Endometrial microvascular endothelial cells (primary cell): Measurements from ENCODE around the gene IL17B. TPM values are rescaled to one million over a fixed set of nuclear protein-coding genes. Genes with fewer than 3 reads are reported as not detected.
"Not testable (repeated sequence)": the region's sequence is repeated elsewhere in the genome, so short reads cannot be mapped to it uniquely, and the experiment has no call there.

ENCODE experiments used
- in situ Hi-C: cut with HindIII; loops from 2 replicates; pipeline ENCODE4 v1.10.0; 2017; ENCODE audit warnings: low sequenced_read_pairs, low pct_unique_long_range_greater_than_20kb; ENCODE audit errors: inconsistent ontology term
- total RNA-seq: library from RNA; depleted of rRNA; stranded (reverse); fragments of >200 nt; gene quantifications from one replicate; pipeline ENCODE4 v1.2.3, GENCODE V29; 2015; ENCODE audit errors: inconsistent ontology term

IL17B gene
- total RNA-seq, 1 donor from 2014 or later = not detected

DNA sequence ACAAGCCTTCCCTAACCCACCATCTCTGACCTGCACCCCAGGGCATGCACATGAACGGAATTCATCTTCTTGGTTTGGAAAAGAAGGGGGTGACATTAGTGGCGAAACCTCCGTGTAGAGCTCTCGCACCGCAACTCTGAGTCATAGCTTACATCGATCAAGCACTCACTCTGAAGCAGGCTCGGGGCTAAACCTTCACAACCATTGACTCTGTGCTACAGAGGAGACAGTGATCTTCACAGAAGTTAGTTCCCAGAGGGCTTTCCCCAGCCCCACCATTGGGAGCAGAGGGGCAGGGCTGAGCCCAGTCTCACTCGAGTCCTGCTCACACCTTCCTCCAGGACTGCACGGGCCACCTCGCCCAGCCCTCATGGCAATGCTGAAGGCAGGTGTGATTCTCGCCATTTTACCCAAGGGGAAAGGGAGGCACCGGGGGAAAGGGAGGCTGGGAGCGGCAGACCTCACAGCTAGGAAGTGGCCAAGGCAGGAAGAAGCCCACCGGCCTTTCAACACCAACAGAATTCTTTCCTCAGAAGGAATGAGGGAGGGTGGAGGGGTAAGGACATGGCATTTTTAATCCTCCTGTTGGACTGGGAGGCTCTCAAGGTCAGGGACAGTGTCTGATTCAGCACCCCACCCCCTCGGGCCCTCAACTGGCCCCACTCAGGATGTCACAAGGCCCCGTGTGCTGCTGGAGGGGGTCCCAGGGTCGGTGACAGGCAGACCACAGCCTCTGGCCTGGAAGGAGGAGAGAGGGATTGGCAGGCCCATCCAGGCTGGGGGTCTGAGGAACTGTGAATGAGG lies 25.9 kb upstream of the IL17B start:
- in situ Hi-C loops = no loop called here

DNA sequence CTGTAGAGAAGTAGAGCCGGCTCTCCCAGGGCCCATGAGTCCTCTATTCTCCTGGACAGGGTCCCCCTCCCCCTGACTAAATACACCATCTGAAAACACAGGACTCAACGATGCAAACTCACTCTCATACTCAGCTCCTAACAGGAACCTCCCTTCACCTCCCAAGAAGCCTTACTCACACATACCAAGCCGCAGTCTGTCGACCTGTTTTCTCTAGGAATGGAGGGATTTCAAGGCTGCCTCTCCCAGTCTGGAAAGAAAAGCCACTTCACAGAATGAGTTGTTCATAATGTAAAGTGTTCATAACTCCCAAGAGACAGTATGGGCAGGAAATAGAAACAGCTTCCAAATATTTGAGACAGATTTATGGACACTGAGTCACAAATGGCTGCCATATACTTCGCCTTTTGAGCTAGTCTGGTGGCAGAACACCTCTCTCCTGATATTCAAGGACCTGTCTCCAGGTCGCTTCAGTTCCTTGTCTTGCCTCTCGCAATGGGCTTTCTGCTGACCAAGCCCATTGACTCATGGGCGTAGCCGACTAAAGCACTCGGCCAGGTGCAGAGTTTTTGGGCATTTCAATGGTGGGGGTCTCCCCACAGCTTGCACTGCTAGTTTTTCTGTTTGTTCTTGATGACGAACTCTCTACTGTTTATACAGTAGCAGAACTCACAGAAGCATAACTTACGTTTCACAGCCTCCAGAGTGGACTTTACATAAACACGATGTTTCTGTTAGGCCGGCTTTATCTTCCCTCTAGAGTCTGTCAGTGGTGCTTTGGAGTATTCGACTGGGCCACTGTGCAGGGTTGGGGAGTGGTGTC lies 25.0 kb upstream of the IL17B start:
- in situ Hi-C loops = no loop called here

DNA sequence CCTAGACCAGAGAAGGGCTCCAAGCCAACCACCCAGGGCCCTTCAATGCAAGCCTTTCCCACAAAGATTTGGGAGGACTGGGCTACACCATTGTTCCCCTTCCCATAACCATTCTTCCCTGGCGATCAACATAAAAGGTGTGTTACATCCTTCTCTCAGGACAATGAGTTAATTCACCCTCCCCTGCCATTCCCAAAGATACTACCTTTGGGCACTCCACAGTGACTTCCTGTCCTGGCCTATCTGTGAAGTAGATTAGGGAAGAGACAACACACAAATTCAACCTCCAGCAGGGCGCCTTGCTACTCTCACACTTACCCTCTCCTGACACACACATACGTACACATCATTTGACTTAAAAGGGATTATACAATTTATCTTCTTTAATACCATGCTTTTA lies 23.2 kb upstream of the IL17B start:
- in situ Hi-C loops = no loop called here

DNA sequence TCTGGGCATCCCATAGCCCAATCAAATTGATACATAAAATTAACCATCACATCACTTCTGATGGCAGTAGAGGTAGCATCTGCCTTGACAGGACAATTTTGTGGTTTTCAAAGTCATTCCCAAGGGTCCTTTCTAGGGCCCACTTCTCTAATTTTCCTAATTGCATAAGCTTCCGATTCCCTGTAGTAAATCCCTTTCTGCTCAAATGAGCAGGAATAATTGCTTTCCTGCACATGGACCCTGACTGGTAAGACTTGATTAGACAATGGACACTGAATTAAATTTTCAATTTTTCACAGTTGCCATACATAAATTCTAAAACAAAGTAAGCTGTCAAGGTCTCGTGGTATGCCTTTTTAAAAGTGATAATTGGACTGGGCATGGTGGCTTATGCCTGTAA lies 22.0 kb upstream of the IL17B start:
- in situ Hi-C loops = no loop called here

DNA sequence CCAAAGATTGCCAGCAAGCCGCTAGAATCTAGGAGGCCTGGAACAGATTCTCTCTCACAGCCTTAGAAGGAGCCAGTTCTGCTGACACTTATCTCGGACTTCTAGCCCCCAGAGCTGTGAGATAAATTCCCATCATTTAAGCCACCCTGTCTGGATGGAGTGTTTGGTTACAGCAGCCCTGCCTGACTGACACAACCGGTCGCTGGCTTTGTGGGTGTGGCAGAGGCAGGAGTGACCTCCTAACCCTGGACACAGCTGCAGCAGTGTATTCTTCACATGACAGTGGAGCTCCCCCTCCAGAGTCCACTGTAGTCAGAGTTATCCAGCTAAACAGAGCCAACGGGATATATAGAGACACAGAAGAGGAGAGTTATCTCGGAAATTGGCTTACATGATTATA lies 21.2 kb upstream of the IL17B start:
- in situ Hi-C loops = no loop called here

- in situ Hi-C loops = no loop called here
Measured at GRCh38 chr5:149399775-149400174, 20.7 kb upstream of the IL17B start.

DNA sequence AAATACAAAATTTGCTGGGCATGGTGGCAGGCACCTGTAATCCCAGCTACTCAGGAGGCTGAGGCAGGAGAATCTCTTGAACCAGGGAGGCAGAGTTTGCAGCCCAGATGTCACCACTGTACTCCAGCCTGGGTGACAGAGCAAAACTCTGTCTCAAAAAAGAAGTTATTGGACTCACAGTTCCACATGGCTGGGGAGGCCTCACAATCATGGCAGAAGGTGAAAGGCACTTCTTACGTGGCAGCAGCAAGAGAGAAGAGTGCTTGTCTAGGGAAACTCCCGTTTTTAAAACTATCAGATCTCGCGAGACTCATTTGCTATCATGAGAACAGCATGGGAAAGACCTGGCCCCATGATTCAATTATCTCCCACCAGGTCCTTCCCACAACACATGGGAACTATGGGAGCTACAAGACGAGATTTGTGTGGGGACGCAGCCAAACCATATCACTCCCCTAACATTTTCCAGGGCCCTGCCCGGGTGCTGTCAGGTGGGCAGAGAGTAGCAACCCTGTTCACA lies 19.7 kb upstream of the IL17B start:
- in situ Hi-C loops = not testable (repeated sequence)

DNA sequence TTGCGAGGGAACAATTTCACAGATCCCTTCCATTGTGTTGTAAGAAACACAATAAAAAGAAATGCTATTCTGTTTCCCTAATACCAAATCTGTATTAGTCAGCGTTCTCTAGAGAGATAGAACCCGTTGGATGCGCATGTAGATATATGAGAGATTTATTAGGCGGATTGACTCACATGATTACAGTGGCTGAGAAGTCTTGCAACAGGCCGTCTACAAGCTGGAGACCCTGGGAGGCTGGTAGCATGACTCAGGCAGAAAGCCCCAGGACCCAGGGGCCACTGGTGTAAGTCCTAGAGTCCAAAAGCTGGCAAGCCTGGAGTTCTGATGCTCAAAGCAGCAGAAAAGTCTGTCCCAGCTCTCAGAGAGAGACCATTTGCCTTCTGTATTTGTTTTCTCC lies 18.4 kb upstream of the IL17B start:
- in situ Hi-C loops = no loop called here

- in situ Hi-C loops = not testable (repeated sequence)
Measured at GRCh38 chr5:149394996-149395395, 15.9 kb upstream of the IL17B start.

DNA sequence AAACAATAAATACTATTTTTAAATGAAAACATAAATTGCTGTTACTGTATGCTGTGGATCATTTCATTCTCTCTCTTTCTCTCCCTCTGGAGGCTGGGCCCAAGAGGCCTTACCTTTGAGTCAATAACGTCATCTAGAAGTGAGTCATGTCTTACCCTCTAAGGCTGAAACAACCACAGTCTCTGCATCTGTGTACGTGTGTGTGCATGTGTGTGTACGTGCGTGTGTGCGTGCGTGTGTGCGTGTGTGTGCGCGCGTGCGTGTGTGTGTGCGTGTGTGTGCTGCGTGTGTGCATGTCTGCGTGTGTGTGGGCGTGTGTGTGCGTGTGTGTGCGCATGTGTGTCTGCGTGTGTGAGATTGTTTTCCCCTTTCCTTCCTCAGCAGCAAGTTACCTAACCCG lies 13.6 kb upstream of the IL17B start:
- in situ Hi-C loops = no loop called here

DNA sequence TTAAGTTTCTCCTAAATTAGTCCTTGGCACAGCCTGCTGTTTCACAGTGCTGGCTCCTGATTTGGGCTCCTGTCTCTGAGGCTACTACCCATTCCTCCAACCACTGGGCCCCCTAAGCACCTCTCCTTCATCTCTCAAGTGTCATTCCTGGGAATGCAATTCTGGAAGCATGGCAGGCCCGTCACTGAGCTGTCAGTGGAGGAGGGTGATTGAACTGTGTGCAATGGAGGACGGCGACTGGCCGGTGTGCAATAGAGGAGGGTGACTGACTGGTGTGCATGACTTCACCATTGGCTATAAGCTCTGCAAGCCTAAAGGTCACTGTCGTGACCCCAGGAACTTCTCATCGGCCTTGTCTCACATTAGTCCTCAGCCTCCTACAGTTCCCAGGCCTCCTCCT lies 12.4 kb upstream of the IL17B start:
- in situ Hi-C loops = no loop called here

DNA sequence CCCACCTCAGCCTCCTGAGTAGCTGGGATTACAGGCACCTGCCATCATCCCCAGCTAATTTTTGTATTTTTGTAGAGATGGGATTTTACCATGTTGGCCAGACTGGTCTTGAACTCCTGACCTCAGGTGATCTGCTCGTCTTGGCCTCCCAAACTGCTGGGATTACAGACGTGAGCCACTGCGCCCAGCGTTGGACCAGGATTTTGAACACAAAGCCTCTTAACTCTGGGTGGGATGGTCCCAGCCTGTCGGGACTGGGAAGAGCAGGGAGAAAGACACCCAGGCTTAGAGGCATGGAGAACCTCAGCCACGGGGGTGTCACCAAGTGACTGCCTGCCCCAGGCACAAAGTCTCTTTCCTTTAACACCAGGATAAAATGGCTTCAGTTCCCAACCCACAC lies 12.0 kb upstream of the IL17B start:
- in situ Hi-C loops = not testable (repeated sequence)

GRCh38 chr5:149389552-149390495 lies 10.7 kb upstream of the IL17B start:
- in situ Hi-C loops = no loop called here

- in situ Hi-C loops = no loop called here
Measured at GRCh38 chr5:149388498-149389190, 9.6 kb upstream of the IL17B start.

DNA sequence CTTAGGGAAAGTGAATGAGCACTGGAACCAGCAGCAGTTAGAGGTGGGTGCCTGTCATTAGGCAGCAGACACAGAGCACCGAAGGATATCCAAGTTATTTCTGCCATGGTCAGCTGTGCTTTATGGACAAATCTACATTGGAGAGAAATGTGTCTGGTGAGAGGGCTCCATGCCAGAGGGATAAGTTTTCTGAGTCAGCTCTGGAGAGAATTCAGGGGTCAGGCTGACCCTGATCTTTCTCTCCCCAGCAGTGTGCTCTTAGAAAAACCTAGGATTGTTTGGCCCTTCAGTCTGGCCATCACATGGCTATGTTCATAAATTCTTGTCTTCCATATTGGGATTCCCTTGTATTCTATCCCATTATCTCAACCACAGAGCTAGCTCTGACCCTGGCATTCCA lies 8.9 kb upstream of the IL17B start:
- in situ Hi-C loops = no loop called here

- in situ Hi-C loops = no loop called here
Measured at GRCh38 chr5:149387081-149387631, 8.1 kb upstream of the IL17B start.

GRCh38 chr5:149386166-149386565 lies 7.1 kb upstream of the IL17B start:
- in situ Hi-C loops = no loop called here

DNA sequence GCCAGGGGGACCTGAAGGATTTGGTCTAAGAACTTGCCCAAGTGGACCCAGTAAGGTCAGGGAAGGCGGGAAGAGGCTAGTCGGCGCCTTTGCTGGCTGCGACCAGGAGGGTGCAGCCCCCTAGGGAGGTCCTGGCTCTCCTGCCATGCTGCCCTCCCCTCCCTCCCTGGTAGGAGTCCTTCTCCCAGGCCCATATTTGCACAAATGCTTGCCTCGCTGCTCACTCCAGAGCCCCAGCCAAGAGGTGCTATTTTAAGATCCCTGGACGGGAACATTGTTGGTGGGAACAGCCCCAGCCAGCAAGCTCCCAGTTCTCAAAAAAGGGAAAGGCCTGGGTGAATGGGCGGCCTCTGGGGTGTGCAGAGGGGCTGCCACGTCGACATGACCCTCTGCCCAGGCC lies 4.3 kb upstream of the IL17B start:
- in situ Hi-C loops = no loop called here
